Stimulated activated CD8-positive, alpha-beta memory T cell treated with anti-CD3 and anti-CD28 coated beads, Interleukin-15, amount 100 ng/mL, for 24 hours (primary cell): ENCODE measurements around the gene GPD1L.

Experiments used
- DNase-seq: peaks from one replicate; pipeline ENCODE4 v3.0.0-alpha.2; 2020; ENCODE audit warnings: low read depth

GPD1L gene

DNA sequence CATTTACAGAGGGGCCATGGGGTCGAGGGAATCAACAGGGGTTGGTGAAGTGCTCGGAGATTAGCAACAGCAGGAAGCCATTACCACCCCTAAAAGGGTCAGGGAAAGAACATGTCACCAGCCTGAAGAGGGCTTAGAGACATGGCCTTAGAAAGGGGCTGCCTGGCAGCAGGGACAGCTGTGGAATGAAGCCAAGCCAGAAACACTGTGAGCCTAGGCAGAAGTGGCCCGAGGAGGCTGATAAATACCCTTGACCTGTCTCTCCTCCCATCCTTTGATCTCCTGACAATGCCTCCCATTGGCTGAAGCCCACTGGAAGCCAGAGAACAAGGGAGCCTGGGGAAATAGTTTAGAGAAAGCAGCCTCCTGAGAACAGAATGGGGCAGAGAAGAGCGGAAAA is 31.4 kb downstream of the GPD1L start:
- DNase-seq, result no peak

DNA sequence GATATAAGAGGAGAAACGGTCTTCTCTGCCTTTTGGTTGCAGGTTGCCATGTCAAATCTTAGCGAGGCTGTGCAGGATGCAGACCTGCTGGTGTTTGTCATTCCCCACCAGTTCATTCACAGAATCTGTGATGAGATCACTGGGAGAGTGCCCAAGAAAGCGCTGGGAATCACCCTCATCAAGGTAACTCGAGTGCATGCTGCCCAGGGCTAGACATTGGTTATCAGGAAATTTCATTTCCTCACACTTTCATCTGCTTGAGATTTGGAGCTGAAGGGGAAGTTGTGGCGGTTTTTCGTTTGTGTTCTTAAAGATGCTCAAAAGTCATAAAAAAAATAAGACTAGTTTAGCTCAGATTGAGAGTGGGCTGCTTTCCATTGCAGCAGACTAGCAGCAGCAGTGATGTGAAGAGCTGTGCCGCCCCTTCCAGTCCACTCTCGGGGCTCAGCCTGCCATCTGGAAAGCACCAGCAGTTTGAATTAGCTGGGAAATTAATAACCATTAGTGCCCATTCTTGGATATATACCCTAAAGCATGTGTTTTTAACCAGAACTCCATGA is 32.2 kb downstream of the GPD1L start:
- DNase-seq, result no peak

DNA sequence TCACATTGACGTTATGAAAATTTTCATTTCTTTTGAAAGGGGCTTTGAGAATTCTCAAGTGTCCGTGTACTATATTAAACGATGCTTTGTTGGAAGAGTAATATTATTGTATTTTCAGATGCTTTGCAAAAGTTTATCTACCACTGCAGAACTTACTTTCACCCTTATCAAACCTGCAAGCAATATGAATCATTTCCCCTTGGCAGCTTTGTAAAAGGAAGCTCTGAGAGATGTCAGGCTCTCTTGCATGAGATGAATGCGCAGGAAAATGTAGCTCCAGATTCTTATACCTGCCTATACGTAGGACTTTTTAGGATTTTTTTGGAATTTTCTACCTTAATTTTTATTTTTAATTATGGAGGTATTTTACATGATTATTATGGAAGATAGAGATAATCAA is 34.5 kb downstream of the GPD1L start:
- DNase-seq, result no peak

DNA sequence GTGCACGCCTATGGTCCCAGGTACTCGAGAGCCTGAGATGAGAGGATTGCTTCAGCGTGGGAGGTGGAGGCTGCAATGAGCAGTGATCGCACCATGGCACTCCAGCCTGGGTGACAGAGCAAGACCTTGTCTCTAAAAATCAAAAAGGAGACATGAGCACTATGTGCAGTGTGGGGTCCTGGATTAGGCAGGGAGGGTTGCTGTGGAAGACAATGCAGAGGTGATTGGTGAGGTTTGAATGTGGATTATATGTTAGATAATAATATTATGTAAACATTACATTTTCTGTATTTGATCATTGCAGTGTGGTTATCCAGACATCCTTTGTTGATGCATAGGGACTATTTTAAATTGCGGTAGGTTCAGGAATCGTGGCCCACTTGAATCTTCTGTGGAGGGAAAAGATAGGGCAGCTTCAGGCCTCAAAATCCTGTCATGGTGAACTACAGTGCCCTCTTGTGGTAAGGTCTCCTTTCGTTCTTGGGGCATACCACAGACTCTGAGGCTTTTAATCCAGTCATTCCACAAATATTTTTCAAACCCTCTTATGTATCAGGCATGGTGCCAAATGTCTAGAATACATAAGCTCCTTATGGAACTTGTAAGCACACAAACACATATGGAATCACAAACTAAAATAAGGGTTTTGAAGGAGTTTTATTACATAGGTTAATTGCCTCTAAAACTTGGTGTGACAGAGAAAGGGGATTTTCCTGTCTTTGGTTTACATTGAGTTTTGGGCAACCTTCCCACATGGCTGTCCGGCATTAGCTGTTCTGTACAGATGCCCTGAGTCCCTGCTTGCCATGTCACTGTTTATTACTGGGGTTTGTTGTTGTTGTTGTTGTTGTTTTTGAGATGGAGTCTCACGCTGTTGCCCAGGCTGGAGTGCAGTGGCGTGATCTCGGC is 37.7 kb downstream of the GPD1L start:
- no peak for DNase-seq

DNA sequence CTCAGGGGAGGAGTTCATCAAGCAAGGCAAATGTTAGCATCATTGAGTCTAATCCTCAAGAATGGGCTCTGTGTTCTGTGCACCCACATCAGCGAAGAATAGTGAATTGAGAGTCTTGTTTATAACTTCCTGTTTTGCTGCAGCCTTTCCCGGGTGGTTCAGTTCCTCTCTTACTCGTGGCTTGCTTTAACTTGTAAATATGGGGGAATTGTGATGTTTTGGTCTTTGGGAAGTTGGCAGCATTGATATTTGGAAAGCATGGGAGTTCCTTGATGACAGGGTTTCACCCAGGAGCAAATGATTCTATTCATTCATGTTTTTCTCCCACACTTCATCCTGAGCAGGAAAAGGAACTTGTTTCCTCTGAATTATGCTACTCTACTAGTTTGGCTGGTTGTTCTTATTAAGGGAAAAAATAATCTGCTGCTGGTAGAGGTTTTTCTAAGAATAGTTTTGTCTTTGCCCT is 40.4 kb downstream of the GPD1L start:
- DNase-seq, result no peak

DNA sequence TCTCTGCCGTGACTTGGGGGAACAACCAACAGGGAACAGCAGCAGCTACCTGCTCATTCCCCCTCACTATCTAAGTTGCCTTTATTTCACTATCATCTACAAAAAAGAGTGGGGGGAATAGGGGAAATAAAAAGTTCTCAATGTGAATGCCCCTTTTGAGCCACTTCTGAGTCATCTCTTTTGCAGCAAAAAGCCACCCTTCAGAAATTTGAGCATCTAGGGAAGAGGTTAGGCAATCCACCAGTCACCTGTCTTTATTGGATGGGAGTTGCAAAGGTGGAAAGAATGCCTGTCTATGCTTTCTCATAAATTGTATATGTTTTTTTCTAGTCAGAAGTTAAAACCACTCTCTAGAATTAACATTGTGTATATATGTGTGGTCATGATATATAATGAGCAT is 41.1 kb downstream of the GPD1L start:
- DNase-seq, result no peak

DNA sequence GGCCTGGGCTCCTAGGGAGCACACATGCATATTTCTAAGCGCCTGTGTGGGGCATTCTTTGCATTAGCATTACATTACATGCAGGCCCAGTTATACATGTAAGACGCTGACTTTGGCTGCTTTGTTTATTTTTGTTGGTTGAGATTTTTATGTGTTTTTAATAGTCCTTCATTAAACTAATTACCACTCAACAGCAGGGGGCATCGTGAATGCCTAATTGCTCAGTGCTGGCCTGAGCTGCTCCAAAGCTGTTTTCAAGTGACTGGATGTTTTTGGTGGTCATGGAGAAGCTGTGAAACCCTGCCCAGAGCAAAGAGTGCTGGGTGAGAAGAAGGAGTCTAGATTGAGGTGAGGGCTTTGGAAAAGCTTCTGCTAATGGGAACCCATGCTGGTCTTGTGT is 41.5 kb downstream of the GPD1L start:
- no peak for DNase-seq

DNA sequence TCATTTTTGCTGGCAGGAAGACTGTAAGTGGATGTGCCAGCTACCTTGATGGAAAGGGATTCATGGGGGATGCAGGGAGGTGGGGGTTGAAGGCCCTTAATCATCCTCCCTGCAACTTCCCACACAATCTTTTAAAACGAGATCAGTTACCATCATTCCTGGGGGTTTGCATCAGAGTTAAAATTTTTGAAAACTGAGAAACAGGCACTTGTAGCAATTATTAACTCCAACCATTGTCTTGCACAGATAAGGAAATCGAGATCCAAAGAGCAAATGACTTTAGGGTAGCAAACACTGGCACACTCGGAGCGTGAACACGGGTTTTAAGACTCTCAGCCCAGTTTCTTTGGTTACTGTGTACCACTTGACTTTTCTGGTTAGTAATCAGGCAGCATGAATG is 41.9 kb downstream of the GPD1L start:
- no peak for DNase-seq

DNA sequence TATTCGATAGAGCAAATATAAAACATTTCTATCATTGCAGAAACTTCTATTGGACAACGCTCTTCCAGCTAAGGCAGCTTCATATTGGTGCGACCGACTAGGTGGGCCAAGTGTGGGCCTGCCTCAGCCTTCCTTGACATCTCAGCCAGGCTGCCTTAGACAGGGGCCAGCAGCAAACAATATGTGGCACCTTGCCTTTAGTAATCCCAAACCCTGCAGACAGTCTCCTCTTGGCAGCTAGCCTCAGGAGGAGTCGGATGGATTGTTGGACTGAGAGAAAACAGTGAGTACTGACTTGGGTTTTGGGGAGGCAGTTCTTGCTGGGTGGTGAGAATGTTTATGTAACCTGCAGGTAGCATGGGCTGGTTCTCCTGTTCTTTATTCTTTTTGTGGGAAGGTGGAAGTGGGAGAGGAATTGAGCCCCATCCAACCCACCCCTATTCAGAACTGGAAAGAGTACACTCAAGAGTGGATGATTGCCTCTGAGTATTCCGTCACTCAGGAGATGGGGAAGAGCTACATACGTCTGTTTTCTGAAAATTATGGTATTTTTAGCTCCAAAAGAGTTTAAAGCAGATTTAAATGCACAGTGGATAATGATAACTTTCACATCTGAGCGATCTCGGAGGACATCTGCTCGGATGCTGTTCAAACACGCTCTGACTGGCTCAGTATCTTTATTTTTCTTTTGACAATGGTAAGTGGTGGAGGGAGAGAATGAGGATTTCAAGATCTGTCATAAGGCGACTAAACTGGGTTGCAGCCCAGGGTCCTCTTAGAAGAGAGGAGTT is 47.2 kb downstream of the GPD1L start:
- no peak for DNase-seq

DNA sequence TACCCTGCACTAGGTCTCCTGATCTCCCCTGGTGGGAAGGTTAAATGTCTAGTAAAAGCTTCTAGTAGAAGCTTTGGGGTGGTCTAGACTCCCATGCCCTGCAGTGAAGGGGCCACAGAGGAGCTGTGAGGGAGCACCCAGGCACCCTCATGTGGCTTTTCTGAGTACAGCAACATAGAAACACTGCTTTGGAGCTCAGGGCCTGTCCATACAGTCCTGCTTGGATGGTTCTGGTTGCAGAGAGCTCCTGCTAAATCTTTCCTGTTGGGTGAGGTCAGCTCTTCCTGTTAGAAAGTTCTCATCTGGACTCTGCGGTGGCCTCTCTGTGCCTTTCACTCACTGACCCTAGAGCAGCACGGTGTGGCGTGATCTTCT is 47.8 kb downstream of the GPD1L start:
- DNase-seq, result no peak

DNA sequence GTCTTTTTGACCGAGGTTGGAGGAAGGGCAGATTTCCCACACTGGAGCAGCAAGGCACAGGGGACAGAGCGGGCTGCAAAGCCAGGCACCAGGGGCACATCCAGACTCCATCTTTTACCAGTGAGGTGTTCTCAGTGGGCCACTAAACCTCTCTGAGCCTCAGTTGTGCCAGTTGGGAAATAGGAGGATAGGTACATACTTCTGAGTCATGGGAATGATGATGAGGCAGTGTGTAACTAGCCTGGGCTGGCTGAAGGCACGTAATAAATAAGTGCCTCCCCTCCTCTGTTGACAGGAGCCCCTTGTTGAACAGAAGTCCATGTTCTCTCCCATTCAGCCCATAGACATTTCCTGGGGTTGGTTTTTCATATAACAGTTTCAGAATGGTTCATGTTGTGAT is 48.7 kb downstream of the GPD1L start:
- no peak for DNase-seq

DNA sequence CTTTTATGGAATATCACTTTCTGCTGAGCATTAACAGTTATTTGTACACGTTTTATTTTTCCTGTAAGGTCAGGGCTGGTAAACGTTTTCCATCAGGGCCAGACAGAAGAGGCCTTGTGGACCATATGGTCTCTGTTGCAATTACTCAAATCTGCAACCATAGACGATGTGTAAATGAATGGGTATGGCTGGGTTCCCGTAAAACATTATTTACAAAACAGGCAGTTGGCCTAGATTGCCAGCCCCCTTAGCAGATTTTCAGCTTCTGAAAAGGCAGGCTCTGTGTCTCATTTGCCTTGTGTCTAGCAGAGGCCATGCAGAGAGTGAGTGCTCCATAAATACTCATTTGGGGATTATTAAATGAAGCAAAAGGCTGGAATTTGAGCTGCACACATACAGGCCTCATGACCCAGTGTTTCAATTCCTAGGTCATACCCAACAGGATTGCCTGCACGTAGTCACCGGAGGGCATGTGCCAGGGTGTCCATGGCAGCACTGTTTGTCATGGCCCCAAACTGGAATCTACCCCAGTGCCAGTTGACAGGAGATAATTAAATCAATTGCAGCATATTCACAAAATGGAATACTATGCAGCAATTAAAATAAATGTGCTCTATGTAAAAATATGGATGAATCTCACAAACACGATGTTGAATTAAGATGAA is 51.3 kb downstream of the GPD1L start:
- no peak for DNase-seq

DNA sequence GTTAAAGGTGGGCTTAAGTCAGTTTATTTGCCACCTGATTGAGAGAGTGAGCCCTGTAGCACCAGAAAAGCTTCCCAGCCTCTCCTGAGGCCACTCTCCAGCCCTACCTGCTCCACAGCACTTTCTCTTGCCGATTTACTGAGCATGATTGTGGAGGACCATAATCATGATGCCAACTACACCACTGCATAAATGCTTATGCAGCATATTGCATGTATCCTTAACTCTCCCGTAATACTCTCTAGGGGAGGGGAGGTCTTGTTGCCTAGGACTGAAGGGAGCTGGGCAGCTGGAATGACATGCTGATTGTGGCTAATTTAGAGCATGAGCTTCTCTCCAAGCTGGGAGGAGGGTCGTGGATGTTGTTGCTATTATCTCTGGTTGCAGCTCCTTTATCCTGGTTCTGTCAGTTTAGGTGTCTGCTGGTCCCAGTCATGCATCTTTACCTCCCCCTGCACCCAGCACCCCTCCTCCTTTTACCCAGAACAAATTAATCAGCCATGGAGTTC is 54.3 kb downstream of the GPD1L start:
- DNase-seq, result no peak

DNA sequence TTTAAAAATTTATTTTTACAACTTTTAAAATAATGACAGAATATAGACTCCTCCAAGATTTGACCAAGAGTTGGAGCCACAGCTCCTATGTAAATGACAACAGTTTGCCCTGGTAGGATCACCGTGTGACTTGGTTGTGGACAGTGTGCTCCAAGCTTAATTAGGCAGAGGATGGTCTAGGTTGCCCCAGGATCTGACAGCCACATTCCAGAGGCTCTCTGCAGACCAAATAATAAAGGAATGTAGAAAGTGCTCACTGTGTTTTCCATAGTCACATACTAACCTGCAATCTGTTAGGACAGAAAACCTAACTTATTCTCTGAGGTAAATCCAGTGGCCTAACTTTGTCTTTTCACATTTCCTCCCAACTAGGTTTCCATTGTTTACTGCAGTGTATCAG is 59.0 kb downstream of the GPD1L start:
- no peak for DNase-seq

DNA sequence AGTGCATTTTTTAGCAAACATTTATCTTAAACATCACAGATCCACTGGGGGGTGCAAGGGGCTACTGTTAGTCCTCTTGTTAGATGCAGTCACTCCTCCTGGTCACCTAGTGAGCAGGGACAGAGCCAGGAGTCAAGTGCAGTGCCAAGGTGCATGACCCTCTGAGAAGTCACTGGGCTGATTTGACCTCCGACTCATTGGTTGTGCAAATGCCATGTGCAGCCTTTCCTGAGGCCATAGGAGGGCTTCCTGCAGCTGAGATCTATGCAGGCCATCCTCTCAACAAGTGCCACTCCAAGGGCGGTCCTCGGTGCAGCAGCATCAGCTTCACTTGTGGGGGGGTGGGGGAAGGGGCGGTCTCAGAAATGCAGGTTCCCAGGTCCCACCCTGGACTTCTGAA is 60.2 kb downstream of the GPD1L start:
- DNase-seq, result no peak

DNA sequence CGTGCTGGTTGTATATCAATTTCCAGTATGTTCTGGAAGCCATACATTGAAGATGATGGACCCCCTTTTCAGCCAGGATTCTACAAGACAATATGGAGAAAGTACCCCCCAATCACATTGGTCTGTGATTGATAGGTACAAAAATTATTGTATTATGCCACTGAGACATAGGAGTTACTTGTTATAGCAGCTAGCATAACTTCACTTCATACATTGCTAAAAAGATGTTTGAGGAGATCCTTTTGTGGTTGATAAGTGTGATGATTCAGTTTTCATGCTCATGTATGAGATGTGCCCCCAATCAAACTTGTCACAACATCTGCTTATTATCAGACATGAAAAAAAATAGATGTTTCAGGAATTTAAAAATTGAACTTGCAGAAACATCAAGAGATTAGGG is 66.0 kb downstream of the GPD1L start:
- no peak for DNase-seq

DNA sequence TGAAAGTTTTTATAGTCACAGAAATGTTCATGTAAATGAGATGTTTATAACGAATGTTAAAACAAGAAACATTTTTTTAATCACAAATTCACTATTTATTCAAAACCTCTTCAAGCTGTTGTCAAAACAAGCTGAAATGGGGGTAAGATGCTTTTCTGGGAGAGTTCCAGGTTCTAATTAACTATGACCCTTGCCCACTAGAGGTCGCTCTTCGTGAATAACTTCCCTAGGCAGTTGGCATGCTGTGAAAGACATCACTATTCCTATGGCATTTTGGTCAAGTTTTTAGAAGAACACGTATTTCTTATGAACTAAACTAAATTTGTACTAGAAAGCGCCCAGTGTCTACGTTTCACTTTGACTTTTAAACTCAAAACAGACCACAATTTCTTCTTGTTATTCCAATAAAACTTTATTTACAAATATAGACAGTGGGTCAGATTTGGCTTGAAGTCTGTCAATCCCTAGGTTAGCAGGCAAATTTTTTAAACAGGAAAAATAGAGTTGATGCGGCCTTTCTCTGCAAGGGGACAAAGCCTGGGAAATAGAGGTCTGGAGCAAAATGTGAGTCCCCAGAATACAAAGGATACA is 69.3 kb downstream of the GPD1L start:
- no peak for DNase-seq

DNA sequence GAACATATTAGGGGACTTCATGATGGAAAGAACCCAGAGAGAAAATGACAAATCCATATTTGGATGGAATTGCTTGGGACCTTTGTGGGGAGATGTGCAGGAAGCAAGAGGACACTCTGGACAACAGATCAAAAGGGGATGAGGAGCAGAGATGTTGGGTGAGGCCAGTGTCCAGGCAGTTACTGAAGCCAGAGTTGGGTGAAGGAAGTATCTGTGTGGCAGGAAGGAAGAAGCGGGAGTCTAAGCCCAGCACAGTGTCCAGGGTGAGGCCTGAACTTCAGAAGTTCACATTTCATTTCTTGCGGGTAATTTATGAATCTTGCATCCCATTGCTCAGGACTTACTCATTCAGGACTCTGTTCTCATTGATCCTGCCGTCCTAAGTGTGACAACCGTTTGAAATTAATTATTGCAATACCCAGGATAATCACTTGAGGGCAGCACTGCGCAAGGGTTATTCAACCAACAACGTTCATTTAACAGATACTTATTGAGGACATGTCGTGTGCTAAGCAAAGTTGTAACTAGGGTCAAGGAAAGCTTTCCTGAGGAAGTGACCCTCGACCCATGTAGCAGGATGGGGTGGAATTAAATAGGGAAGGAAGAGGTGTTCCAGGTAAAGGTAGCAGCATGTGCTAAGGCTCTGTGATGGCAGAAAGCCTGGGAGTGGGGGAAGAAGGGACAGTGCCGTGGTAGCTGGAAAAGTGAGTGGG is 70.7 kb downstream of the GPD1L start:
- peak; percentile 5 for DNase-seq

DNA sequence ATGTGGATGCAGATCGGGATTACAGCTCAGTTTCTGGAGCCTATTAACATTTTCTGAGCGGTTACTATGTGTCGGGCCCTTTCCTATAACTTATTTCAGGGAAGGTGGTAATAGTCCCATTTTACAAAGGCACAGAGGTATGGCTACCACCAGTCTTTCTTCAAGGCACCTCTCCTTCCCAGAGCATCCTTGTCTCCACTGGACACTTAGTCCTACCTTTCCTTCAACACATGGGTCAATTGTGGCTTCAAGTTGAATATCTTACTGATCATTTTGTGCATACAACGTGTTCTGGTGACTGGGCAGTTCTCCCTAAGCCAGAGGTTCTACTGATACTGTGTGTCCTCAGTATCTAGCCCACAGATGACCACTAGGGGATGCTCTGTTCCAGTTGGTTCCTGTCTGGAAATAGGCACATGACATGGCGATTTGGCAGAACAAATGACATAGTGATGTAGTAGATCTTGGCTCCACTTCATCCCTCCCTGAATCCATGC is 71.3 kb downstream of the GPD1L start:
- DNase-seq, result no peak

DNA sequence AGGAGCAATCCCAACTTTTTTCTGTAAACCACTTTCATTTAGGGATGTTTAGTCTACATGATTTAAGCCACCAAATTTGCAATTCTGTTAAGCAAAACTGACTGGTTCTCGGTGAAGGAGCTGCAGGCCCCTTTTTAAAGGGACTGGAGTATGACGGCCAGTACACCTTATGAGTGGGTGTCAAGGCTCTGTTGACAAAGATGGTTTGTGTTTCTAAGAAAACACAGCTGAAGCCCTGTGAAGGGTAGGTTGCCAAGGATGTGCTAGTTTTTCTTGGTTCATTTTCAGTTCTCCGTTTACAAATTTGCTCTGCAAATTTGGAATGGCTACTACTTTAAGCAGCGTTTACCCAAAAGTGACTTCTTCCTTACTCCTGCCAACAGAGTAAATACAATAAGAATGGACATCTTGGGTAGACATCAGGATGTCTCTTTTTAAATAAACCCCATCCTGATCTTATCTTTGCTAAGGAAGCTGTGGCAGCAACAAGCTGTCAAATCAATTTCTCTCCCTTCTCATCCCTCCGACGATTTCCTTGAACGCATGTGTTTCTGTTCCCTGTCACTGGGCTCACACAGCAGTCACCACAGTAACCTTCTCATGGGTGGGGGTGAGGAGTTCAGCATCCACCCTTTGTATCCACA is 73.8 kb downstream of the GPD1L start:
- no peak for DNase-seq

DNA sequence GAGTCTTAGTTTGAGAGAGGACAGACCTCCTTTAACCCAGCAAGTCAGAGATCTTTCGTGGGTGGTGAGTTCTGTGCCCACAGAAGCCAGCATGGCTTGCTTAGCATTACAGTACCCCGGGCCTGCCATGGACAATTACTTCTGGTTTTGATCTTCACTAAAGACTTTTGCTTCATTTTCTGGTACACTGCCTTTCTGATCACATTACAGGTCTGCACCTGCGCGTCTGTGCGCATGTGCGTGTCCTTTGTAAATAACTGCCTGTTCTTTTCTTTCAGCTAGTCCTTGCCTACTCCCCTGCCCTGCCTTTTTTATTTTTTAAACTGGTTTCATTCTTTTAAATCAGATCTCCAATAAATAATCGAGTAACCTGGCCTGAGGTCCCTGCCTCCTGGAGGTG is 74.9 kb downstream of the GPD1L start:
- DNase-seq, result no peak
